SKM-1 treated with dmso at 0.1 percent for 144 hours (cell line): ENCODE data around the gene RIOX2.
"Not testable (repeated sequence)": the region's sequence is repeated elsewhere in the genome, so short reads cannot be mapped to it uniquely, and the experiment has no call there.

ENCODE experiments used
- DNase-seq: peaks from one replicate; lab custom pipeline; 2025; ENCODE audit not compliant: unreplicated experiment; lab: John Stamatoyannopoulos, UW

The RIOX2 gene

DNA sequence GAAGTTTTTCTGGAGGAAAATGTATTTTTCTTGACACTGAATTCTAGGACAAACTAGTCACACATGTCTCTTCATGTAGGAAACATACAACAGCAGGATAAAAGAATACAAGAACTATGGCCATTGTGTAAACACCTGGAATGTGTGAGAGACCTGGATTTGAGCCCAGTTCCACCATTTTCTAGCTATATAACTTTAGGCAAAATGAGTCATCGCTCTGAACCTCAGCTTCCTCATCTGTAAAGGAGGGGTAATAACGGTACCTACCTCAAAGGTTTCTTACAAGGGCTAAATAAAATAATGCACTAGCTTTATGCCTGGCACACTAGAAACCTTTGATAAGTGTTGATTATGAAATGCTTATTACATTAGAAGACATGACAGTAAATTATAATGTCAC is 57.8 kb downstream of the RIOX2 start:
- no peak for DNase-seq

DNA sequence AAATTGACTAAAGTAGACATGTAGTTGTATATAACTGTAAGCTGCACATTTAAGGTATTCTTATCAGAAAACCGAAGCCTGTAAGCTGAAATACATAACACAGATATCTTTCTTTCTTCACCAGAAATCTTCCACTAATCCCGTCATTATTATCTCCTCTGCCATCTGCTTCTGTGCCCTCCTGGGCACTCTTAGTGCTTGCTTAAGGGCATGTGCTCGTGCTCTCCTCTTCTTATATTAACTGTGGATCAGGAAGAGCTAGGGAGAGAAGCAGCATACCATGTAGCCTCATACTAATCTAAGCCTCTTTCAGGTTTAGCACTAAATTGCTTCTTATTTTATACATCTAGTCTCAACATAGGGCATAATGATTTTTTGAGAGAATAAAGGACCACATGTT is 60.8 kb downstream of the RIOX2 start:
- no peak for DNase-seq

DNA sequence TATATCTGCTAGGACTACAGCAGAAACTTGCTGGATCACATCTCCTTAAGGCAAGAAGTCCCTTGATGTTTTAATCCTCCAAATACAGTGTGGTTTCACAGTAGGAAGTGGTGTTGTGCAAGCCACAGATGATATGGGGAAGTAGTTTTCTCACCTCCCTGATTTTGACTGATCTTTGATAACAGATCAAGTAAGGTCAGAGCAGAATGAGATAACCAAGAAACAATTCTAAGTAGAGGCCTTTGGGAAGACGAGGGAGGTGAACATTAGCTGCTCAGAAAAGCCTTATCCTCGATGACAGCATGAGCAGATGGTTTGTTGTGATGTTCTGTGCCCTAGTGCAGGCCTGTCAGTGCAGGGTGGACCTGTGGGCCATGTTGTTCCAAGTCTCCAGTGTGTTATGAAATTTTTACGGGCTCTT is 61.3 kb downstream of the RIOX2 start:
- DNase-seq: no peak

GRCh38 chr3:97910236-97910831 is 61.9 kb downstream of the RIOX2 start:
- not testable (repeated sequence) for DNase-seq

GRCh38 chr3:97909830-97910229 is 62.4 kb downstream of the RIOX2 start:
- not testable (repeated sequence) for DNase-seq

- DNase-seq: no peak
These were observed 70.7 kb downstream of the RIOX2 start for GRCh38 chr3:97901313-97902248.

GRCh38 chr3:97899331-97899730 is 72.9 kb downstream of the RIOX2 start:
- DNase-seq: no peak

GRCh38 chr3:97896547-97896946 is 75.7 kb downstream of the RIOX2 start:
- no peak for DNase-seq

DNA sequence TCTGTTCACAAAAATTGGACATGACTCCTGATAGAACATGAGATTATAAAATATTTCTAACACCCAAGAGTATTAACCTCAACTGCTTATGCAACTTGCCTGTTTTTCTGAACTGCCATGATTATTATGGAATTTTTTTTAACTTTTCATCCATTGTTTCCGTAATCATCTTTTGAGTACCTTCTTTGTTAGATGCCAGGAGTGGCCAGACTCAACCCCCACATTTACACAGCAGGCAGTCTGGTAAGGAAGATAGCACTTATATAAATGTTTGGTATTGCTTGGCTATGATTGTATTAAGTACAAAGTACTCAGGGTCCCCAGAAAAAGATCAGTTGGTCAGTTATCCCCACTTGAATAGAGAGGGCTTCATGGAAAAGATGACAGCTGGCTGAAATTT is 76.1 kb downstream of the RIOX2 start:
- DNase-seq: no peak

GRCh38 chr3:97895216-97895615 is 77.0 kb downstream of the RIOX2 start:
- DNase-seq: no peak

GRCh38 chr3:97892852-97893251 is 79.4 kb downstream of the RIOX2 start:
- DNase-seq: no peak
